ENCODE results near the gene TNNT3. TPM values are rescaled to one million over a fixed set of nuclear protein-coding genes. Genes with fewer than 3 reads are reported as not detected.

TNNT3 gene
- total RNA-seq, 1 experiment from 2014 or later, result not detected

DNA sequence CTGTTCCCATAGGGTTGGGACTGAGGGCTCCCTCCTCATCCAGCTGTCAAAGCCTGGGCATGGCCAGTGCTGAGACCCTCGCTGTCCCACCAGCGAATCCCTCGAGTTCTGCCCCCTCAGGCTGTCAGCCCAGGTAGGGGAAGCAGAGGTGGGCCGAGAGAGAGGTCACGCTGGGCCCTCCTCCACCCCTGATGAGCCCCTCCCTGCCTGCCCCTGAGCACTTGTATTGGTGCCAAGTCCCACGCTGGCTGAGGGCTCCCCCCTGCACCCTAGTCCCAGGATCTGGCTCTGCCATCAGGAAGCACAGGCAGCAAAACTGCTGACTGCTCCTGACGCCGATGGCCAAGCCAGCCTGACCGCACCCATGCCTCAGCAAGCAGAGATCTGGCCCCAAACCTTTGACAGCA, 31.2 kb upstream of the TNNT3 start:
- Histone ChIP-seq H3K27me3 (ENCODE audit: insufficient read depth, low read length) (no peaks in the 10 kb centered on the region), H2AFZ (ENCODE audit: low read length) (no peak overlapping the region), H3K79me1 (ENCODE audit: insufficient read depth, low read depth, low read length, poor library complexity, severe bottlenecking) (no peaks in the 10 kb centered on the region), H2BK20ac (ENCODE audit: low read depth, low read length, poor library complexity, severe bottlenecking) (no peak overlapping the region), H2BK120ac (ENCODE audit: low read depth, low read length, poor library complexity, severe bottlenecking) (no peak overlapping the region), H3K9me3 (ENCODE audit: control insufficient read depth, low read depth, low read length) (no peaks in the 10 kb centered on the region), H2BK5ac (ENCODE audit: insufficient read length, low read length) (no peak overlapping the region), H4K8ac (replicated peaks; ENCODE audit: insufficient read length, low read depth, low read length) (no peak overlapping the region), H3K79me2 (ENCODE audit: insufficient read depth, low read length) (no peaks in the 10 kb centered on the region), H2BK12ac (ENCODE audit: insufficient read length, low read depth, low read length) (no peak overlapping the region), H3K27ac (ENCODE audit: insufficient read length, low read depth, low read length) (no peak overlapping the region), H2BK15ac (ENCODE audit: low read depth, low read length) (no peak overlapping the region), H3K9ac (ENCODE audit: extremely low read depth, insufficient read length, low read length) (no peak overlapping the region), H3K18ac (ENCODE audit: insufficient read length, low read depth, low read length) (no peak overlapping the region), H4K91ac (ENCODE audit: insufficient read length, low read depth, low read length) (no peak overlapping the region), H3K4me1 (ENCODE audit: insufficient read depth, low read length) (no peaks in the 10 kb centered on the region), H3T11ph (ENCODE audit: low read length) (no peak overlapping the region), H3K4ac (ENCODE audit: low read depth, low read length) (no peak overlapping the region), H3K23me2 (ENCODE audit: insufficient read length, low read depth, low read length, poor library complexity, severe bottlenecking) (no peaks in the 10 kb centered on the region), H3K56ac (ENCODE audit: insufficient read length, low read depth, low read length) (no peak overlapping the region), H3K4me2 (ENCODE audit: insufficient read depth, insufficient read length, low read length) (no peak overlapping the region), H4K20me1 (ENCODE audit: control insufficient read depth, insufficient read depth, insufficient read length) (no peaks in the 10 kb centered on the region), H3K14ac (ENCODE audit: insufficient read depth, low read length) (no peak overlapping the region), H2AK5ac (ENCODE audit: insufficient read length, low read length) (no peak overlapping the region), H4K5ac (ENCODE audit: insufficient read length, low read depth, low read length) (no peak overlapping the region), H3K23ac (ENCODE audit: insufficient read length, low read depth, low read length) (no peak overlapping the region)
- Mint-ChIP-seq H3K4me1 (no peaks in the 10 kb centered on the region), H3K9me3 (no peaks in the 10 kb centered on the region; a peak in 1 of 5 replicates), H3K4me3 (no peak overlapping the region), H3K27me3 (ENCODE audit: low read depth) (peaks cover 21% of the 10 kb centered on the region), H3K36me3 (ENCODE audit: insufficient read depth in 1 of 3, low read depth in 3 of 3) (no peaks in the 10 kb centered on the region), H3K27ac (no peak overlapping the region)
- DNase-seq, result no peak
- no peak for TF ChIP-seq CTCF (conservative IDR thresholded peaks at IDR 0.05)
- no CpG with 5 or more reads among the region's 9 CpGs for WGBS (ENCODE audit: extremely low coverage, insufficient read length, low lambda C conversion rate)
